ENCODE measurements around the gene TRNAU1AP.
"Not testable (repeated sequence)": the region's sequence is repeated elsewhere in the genome, so short reads cannot be mapped to it uniquely, and the experiment has no call there.

TRNAU1AP gene

DNA sequence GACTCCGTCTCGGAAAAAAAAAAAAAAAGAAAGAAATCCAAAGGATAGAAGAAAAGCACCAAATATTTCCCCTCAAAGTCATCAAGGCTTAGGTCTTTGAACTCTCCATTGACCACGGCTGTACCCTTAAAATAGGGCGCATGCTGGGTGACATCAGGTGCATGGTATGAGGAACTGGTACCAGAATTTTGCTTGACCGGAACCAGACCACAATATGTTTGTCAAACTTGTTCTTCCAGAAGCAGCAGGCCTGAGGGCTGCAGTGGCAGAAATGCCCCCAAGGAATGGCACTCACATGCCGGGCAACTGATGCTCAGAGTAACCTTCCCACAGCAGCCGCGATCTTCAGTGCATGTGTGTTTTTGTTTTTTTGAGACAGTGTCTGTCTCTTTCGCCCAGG lies 26.0 kb upstream of the TRNAU1AP start:
- no peak for TF ChIP-seq TAF1 (IDR thresholded peaks at IDR 0.05; ENCODE audit: borderline replicate concordance, low read depth, low read length)
- no peak for DNase-seq (ENCODE audit: insufficient read length)
- no peak for FAIRE-seq

DNA sequence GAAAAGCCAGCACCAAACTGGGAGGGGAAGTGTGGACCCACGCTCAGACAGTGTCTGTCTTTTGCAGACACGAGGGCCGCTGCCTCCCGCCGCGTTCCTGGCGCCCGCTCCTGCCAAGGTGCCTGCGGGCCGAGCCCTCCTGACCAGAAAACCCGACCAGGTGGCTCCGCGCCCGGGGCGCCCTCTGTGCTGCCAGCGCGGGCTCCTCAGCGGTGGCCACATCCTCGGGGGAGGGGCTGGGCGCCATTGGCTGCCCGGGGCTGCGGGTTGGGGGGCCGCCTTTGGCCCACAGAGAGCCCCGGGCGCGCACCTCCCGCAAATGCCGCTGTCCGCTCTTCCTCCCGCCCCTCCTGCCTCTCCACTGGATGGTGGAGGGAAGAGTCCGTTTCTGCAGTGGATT lies 22.4 kb upstream of the TRNAU1AP start:
- TF ChIP-seq TAF1 (IDR thresholded peaks at IDR 0.05; ENCODE audit: borderline replicate concordance, low read depth, low read length) (no peak), POLR2A (IDR thresholded peaks at IDR 0.05; ENCODE audit: low read depth, low read length) (no peak), POLR2AphosphoS5 (IDR thresholded peaks at IDR 0.05; ENCODE audit: low read depth, low read length) (no peak)
- DNase-seq (ENCODE audit: insufficient read length) (no peak), FAIRE-seq (no peak)

DNA sequence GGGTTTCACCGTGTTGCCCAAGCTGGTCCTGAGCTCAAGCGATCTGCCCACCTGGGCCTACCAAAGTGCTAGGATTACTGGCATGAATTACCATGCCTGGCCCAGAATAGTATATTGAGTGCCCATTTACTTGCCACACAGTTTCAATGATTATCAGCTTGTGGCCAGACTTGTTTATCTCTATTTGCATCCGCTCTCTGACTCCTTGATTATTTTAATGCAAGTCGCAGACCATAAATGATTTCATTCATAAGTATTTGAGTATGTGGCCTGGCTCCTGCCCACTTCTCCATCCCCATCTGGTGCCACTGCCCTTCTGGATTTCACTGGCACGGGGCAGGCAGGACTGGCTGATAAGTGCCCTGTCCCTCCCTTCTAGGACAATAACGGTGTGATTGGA lies 18.2 kb upstream of the TRNAU1AP start:
- DNase-seq (ENCODE audit: insufficient read length) (no peak), FAIRE-seq (no peak)
- TF ChIP-seq TAF1 (IDR thresholded peaks at IDR 0.05; ENCODE audit: borderline replicate concordance, low read depth, low read length) (no peak), POLR2AphosphoS5 (IDR thresholded peaks at IDR 0.05; ENCODE audit: low read depth, low read length) (no peak), POLR2A (IDR thresholded peaks at IDR 0.05; ENCODE audit: low read depth, low read length) (no peak)

DNA sequence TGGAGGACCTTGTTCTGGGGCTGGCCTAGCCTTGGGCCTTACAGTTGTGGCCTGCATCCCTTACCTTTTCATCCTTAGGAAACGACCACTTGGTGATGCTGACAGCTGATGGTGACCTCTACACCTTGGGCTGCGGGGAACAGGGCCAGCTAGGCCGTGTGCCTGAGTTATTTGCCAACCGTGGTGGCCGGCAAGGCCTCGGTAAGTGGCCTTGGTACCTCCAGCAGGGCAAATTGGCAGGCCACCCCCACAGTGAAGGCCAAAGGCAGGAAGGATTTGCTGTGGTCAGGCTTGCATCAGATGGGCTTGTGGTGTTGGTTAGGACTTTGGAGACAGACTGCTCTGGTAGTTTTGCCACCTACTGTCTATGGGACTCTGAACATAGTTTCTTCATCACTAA lies 17.7 kb upstream of the TRNAU1AP start:
- no peak for DNase-seq (ENCODE audit: insufficient read length)
- TF ChIP-seq POLR2A (IDR thresholded peaks at IDR 0.05; ENCODE audit: low read depth, low read length): no peak
- no peak for TF ChIP-seq TAF1 (IDR thresholded peaks at IDR 0.05; ENCODE audit: borderline replicate concordance, low read depth, low read length)
- no peak for TF ChIP-seq POLR2AphosphoS5 (IDR thresholded peaks at IDR 0.05; ENCODE audit: low read depth, low read length)
- FAIRE-seq: no peak

- DNase-seq (ENCODE audit: insufficient read length) (no peak), FAIRE-seq (no peak)
- TF ChIP-seq POLR2A (IDR thresholded peaks at IDR 0.05; ENCODE audit: low read depth, low read length) (no peak), TAF1 (IDR thresholded peaks at IDR 0.05; ENCODE audit: borderline replicate concordance, low read depth, low read length) (no peak), POLR2AphosphoS5 (IDR thresholded peaks at IDR 0.05; ENCODE audit: low read depth, low read length) (no peak)
These were observed 15.3 kb upstream of the TRNAU1AP start for GRCh38 chr1:28537457-28538199.

GRCh38 chr1:28538286-28538685 lies 14.6 kb upstream of the TRNAU1AP start:
- DNase-seq (ENCODE audit: insufficient read length) (no peak), FAIRE-seq (no peak)
- TF ChIP-seq TAF1 (IDR thresholded peaks at IDR 0.05; ENCODE audit: borderline replicate concordance, low read depth, low read length): no peak
- no peak for TF ChIP-seq POLR2AphosphoS5 (IDR thresholded peaks at IDR 0.05; ENCODE audit: low read depth, low read length)
- no peak for TF ChIP-seq POLR2A (IDR thresholded peaks at IDR 0.05; ENCODE audit: low read depth, low read length)

DNA sequence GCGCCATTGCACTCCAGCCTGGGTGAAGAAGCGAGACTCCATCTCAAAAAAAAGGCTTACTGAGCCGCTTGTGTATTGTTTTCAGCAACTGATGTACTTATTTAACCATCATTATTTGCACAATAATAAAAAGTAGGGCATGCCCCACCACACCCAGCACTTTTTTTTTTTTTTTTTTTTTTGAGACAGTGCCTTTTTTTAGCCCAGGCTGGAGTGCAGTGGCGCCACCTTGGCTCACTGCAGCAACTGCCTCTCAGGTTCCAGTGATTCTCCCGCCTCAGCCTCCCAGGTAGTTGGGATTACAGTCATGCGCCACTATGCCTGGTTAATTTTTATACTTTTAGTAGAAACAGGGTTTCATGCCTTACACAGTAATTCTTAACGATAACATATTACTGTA lies 12.2 kb upstream of the TRNAU1AP start:
- no peak for TF ChIP-seq TAF1 (IDR thresholded peaks at IDR 0.05; ENCODE audit: borderline replicate concordance, low read depth, low read length)
- DNase-seq (ENCODE audit: insufficient read length): no peak
- FAIRE-seq: no peak

DNA sequence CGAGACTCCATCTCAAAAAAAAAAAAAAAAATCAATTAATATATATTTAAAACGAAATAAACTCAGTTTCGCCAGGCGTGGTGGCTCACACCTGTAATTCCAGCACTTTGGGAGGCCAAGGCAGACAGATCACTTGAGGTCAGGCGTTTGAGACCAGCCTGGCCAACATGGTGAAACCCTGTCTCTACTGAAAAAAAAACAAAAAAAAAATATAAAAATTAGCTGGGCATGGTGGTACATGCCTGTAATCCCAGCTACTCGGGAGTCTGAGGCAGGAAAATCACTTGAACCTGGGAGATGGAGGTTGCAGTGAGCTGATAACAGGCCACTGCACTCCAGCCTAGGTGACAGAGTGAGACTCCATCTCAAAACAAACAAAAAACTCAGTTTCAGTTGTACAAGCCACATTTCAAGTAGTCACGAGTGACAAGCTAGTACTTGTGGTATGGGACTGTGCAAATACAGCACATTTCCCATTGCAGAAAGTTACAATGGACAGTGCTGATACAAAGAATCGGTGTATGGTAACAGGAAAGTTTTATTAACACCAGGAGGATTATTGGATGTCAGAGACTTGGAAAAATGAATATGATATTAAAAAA lies 11.4 kb upstream of the TRNAU1AP start:
- DNase-seq (ENCODE audit: insufficient read length); FAIRE-seq: not testable (repeated sequence)

DNA sequence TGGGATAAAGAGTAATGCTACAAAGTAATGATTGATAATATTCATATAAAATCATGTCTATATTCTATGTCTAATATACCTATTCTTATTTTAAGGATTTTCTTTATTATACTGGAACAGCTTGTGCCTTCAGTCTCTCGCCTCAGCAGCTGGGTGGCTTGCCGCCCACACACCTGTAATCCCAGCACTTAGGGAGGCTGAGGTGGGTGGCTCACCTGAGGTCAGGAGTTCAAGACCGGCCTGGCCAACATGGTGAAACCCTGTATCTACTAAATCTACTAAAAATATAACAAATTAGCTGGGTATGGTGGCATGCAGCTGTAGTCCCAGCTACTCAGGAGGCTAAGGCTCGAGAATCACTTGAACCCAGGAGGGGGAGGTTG lies 7.6 kb upstream of the TRNAU1AP start:
- no peak for DNase-seq (ENCODE audit: insufficient read length)
- no peak for FAIRE-seq
- TF ChIP-seq POLR2AphosphoS5 (IDR thresholded peaks at IDR 0.05; ENCODE audit: low read depth, low read length) (no peak), POLR2A (IDR thresholded peaks at IDR 0.05; ENCODE audit: low read depth, low read length) (no peak), TAF1 (IDR thresholded peaks at IDR 0.05; ENCODE audit: borderline replicate concordance, low read depth, low read length) (no peak)

- no peak for FAIRE-seq
These were observed 4.6 kb upstream of the TRNAU1AP start for GRCh38 chr1:28548318-28548717.

GRCh38 chr1:28551381-28551780 lies 1.5 kb upstream of the TRNAU1AP start:
- FAIRE-seq (no peak), DNase-seq (ENCODE audit: insufficient read length) (no peak)
- TF ChIP-seq POLR2AphosphoS5 (IDR thresholded peaks at IDR 0.05; ENCODE audit: low read depth, low read length) (no peak), TAF1 (IDR thresholded peaks at IDR 0.05; ENCODE audit: borderline replicate concordance, low read depth, low read length) (no peak), POLR2A (IDR thresholded peaks at IDR 0.05; ENCODE audit: low read depth, low read length) (no peak)

More at GRCh38 chr1:28548318-28548717, 4.6 kb upstream of the TRNAU1AP start:
- no peak for DNase-seq (ENCODE audit: insufficient read length)
- TF ChIP-seq POLR2AphosphoS5 (IDR thresholded peaks at IDR 0.05; ENCODE audit: low read depth, low read length) (no peak), TAF1 (IDR thresholded peaks at IDR 0.05; ENCODE audit: borderline replicate concordance, low read depth, low read length) (no peak), POLR2A (IDR thresholded peaks at IDR 0.05; ENCODE audit: low read depth, low read length) (no peak)

GRCh38 chr1:28560886-28561285 lies 8.0 kb downstream of the TRNAU1AP start:
- FAIRE-seq (no peak), DNase-seq (ENCODE audit: insufficient read length) (no peak)
- TF ChIP-seq POLR2AphosphoS5 (IDR thresholded peaks at IDR 0.05; ENCODE audit: low read depth, low read length) (no peak), TAF1 (IDR thresholded peaks at IDR 0.05; ENCODE audit: borderline replicate concordance, low read depth, low read length) (no peak), POLR2A (IDR thresholded peaks at IDR 0.05; ENCODE audit: low read depth, low read length) (no peak)

DNA sequence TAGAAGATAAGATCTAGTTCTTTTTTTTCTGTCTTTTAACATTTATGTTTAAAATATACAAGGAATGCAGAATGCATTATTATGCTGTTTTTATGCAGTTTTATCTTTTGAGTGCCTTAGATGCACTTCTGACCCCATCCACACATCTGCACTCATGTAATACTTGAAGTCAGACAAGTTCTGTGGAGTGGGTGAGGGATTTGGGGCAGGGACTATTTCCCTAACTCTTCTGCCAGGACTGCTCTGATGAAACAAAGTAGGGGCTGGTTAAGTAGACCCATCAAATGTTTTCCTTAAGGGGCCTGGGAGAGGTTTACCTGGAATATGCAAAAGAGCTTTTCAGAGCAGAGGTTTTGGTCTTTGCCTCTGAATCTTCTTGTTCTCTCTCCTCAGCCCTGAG lies 11.4 kb downstream of the TRNAU1AP start:
- DNase-seq (ENCODE audit: insufficient read length): no peak
- FAIRE-seq: no peak
- TF ChIP-seq TAF1 (IDR thresholded peaks at IDR 0.05; ENCODE audit: borderline replicate concordance, low read depth, low read length) (no peak), POLR2AphosphoS5 (IDR thresholded peaks at IDR 0.05; ENCODE audit: low read depth, low read length) (no peak), POLR2A (IDR thresholded peaks at IDR 0.05; ENCODE audit: low read depth, low read length) (no peak)
